K562 (cell line): ENCODE data around the gene USP7. TPM values are rescaled to one million over a fixed set of nuclear protein-coding genes. Genes with fewer than 3 reads are reported as not detected.

Experiments used
- C11orf30 ChIP-seq: fragments of 450-650 bp; IDR thresholded peaks from 2 replicates; pipeline ENCODE4 v1.6.1; 2016; ENCODE audit warnings: low read depth, mild to moderate bottlenecking
- CHD2 ChIP-seq: IDR thresholded peaks from 2 replicates; pipeline ENCODE4 v1.6.1; 2011; ENCODE audit warnings: low read depth, low read length
- DMBX1 ChIP-seq: fragments of 250-450 bp; sonication (Bioruptor Pico); IDR thresholded peaks from 2 replicates; pipeline ENCODE4 v1.8.0; 2022; ENCODE audit warnings: inconsistent platforms, mild to moderate bottlenecking, moderate library complexity, borderline replicate concordance
- E2F8 ChIP-seq: fragments of 450-650 bp; IDR thresholded peaks from 2 replicates; pipeline ENCODE4 v1.7.1; 2018; ENCODE audit warnings: mild to moderate bottlenecking, low read depth; ENCODE audit not compliant: partially characterized antibody
- FOXJ3 ChIP-seq: sonication (generic); formaldehyde crosslinking; IDR thresholded peaks from 2 replicates; pipeline ENCODE4 v1.4.0; 2020; ENCODE audit warnings: mild to moderate bottlenecking, missing genetic modification reagents
- GTF2E2 ChIP-seq: fragments of 200-800 bp; sonication (Bioruptor generic); IDR thresholded peaks from 2 replicates; pipeline ENCODE4 v1.6.1; 2016; ENCODE audit warnings: missing genetic modification characterization, missing compliant biosample characterization
- GTF3C2 ChIP-seq: IDR thresholded peaks from 3 replicates; pipeline ENCODE4 v1.6.1; 2011; ENCODE audit warnings: borderline replicate concordance, mild to moderate bottlenecking, moderate library complexity; ENCODE audit not compliant: insufficient read length; ENCODE audit errors: extremely low read depth
- HDAC8 ChIP-seq: fragments of 450-650 bp; IDR thresholded peaks from 2 replicates; pipeline ENCODE4 v1.6.1; 2016; ENCODE audit warnings: mild to moderate bottlenecking, missing genetic modification characterization, moderate library complexity, missing compliant biosample characterization
- KDM4B ChIP-seq, 2 experiments: fragments of 450-650 bp in 1 of 2; sonication (generic) in 1 of 2; IDR thresholded peaks; 2 replicates each; pipeline ENCODE4 v1.6.1; 2016 to 2017; ENCODE audit warnings: borderline replicate concordance in 2 of 2, antibody characterized with exemption in 1 of 2, low read depth in 1 of 2, mild to moderate bottlenecking in 1 of 2
- L3MBTL2 ChIP-seq: fragments of 450-650 bp; IDR thresholded peaks from 2 replicates; pipeline ENCODE4 v1.6.1; 2016; ENCODE audit warnings: mild to moderate bottlenecking, moderate library complexity
- LARP7 ChIP-seq: fragments of 450-650 bp; IDR thresholded peaks from 2 replicates; pipeline ENCODE4 v1.6.1; 2016
- MTF1 ChIP-seq: fragments of 250-450 bp; sonication (Bioruptor Pico); IDR thresholded peaks from 2 replicates; pipeline ENCODE4 v1.9.0; 2021; ENCODE audit warnings: moderate library complexity, mild to moderate bottlenecking, inconsistent platforms, borderline replicate concordance
- PPARD ChIP-seq: fragments of 250-450 bp; sonication (Bioruptor Pico); IDR thresholded peaks from 2 replicates; pipeline ENCODE4 v1.8.0; 2022; ENCODE audit warnings: inconsistent platforms, mild to moderate bottlenecking, moderate library complexity
- ZNF224 ChIP-seq: sonication (generic); formaldehyde crosslinking; IDR thresholded peaks from 2 replicates; pipeline ENCODE4 v1.8.0; 2022; ENCODE audit warnings: mild to moderate bottlenecking, missing genetic modification reagents
- ZNF696 ChIP-seq: fragments of 250-450 bp; sonication (Bioruptor Pico); conservative IDR thresholded peaks from 2 replicates; pipeline ENCODE4 v1.4.0; 2020; ENCODE audit warnings: mild to moderate bottlenecking, moderate library complexity
- polyA plus RNA-seq, 8 experiments: library from polyadenylated mRNA; depleted of rRNA in 4 of 8; stranded (reverse) in 5 of 8; unstranded in 3 of 8; fragments of >200 nt; fragmentation: Nextera tagmentation in 2 of 8; fragmentation: Illumina TruSeq in 1 of 8; extraction: Ambion mirVana in 2 of 8; extraction: Trizol in 1 of 8; gene quantifications; 2 replicates each; pipeline versions ENCODE4 v1.2.1 to v1.2.3, GENCODE V29; 2011 to 2014; ENCODE audit warnings: inconsistent platforms in 1 of 8, missing spikeins in 1 of 8
- total RNA-seq, 7 experiments: library from RNA; depleted of rRNA in 6 of 7; stranded (reverse); fragments of >200 nt in 6 of 7; fragmentation: Illumina TruSeq in 2 of 7; extraction: Trizol in 2 of 7; gene quantifications; 2 replicates each; pipeline versions ENCODE4 v1.2.1 to v1.2.3, GENCODE V29; 2011 to 2021; ENCODE audit warnings: low replicate concordance in 1 of 7

The USP7 gene
- total and polyA plus RNA-seq, 9 of the 15 experiments (the other 6 are each of a cell fraction or from before 2014, with no cell fraction given) = 17.1 to 145 (median 57.9) TPM

GRCh38 chr16:9008601-9009260, 45.0 kb upstream of the USP7 start (continued):
- TF ChIP-seq E2F8 (no peak), KDM4B (IDR thresholded peaks at IDR 0.05; ENCODE audit: borderline replicate concordance in 2 of 2, low read depth in 1 of 2) (no peak), HDAC8 (tag) (no peak), PPARD (CRISPR knock-in tag) (no peak), FOXJ3 (CRISPR knock-in tag) (no peak), L3MBTL2 (0 out of 2 replicates have a peak, but pooled peaks have one; percentile 20), ZNF696 (no peak), GTF3C2 (no peak), LARP7 (no peak), GTF2E2 (no peak), CHD2 (no peak), ZNF224 (no peak), C11orf30 (no peak), DMBX1 (no peak), MTF1 (CRISPR knock-in tag) (no peak)
